ENCODE results near the gene NFATC1. TPM values are rescaled to one million over a fixed set of nuclear protein-coding genes. Genes with fewer than 3 reads are reported as not detected.

Gene NFATC1
- polyA plus RNA-seq, 3 donors: 4.6 to 7.0 (median 5.2) TPM

GRCh38 chr18:79449551-79450288, 54.0 kb downstream of the NFATC1 start:
- DNase-seq (ENCODE audit: extremely low read depth in 1 of 11, low read depth in 9 of 11, low spot score in 4 of 11): no peak

- DNase-seq (ENCODE audit: extremely low read depth in 1 of 11, low read depth in 9 of 11, low spot score in 4 of 11): no peak
These were observed 54.8 kb downstream of the NFATC1 start for GRCh38 chr18:79450289-79451080.

- no peak for DNase-seq (ENCODE audit: extremely low read depth in 1 of 11, low read depth in 9 of 11, low spot score in 4 of 11)
These were observed 55.8 kb downstream of the NFATC1 start for GRCh38 chr18:79451237-79452125.

- no peak for DNase-seq (ENCODE audit: extremely low read depth in 1 of 11, low read depth in 9 of 11, low spot score in 4 of 11)
These were observed 56.7 kb downstream of the NFATC1 start for GRCh38 chr18:79452190-79452990.

GRCh38 chr18:79452991-79453645, 57.4 kb downstream of the NFATC1 start:
- no peak for DNase-seq (ENCODE audit: extremely low read depth in 1 of 11, low read depth in 9 of 11, low spot score in 4 of 11)

- DNase-seq (ENCODE audit: extremely low read depth in 1 of 11, low read depth in 9 of 11, low spot score in 4 of 11): no peak
These were observed 58.3 kb downstream of the NFATC1 start for GRCh38 chr18:79453816-79454735.

- no peak for DNase-seq (ENCODE audit: extremely low read depth in 1 of 11, low read depth in 9 of 11, low spot score in 4 of 11)
These were observed 59.5 kb downstream of the NFATC1 start for GRCh38 chr18:79455261-79455660.

- no peak for DNase-seq (ENCODE audit: extremely low read depth in 1 of 11, low read depth in 9 of 11, low spot score in 4 of 11)
These were observed 60.6 kb downstream of the NFATC1 start for GRCh38 chr18:79456105-79456980.

- DNase-seq (ENCODE audit: extremely low read depth in 1 of 11, low read depth in 9 of 11, low spot score in 4 of 11): no peak
These were observed 61.5 kb downstream of the NFATC1 start for GRCh38 chr18:79457239-79457638.

GRCh38 chr18:79457652-79458051, 61.9 kb downstream of the NFATC1 start:
- DNase-seq (ENCODE audit: extremely low read depth in 1 of 11, low read depth in 9 of 11, low spot score in 4 of 11): no peak

GRCh38 chr18:79458131-79458838, 62.6 kb downstream of the NFATC1 start:
- DNase-seq (ENCODE audit: extremely low read depth in 1 of 11, low read depth in 9 of 11, low spot score in 4 of 11): no peak

GRCh38 chr18:79458917-79459803, 63.4 kb downstream of the NFATC1 start:
- DNase-seq (ENCODE audit: extremely low read depth in 1 of 11, low read depth in 9 of 11, low spot score in 4 of 11): no peak

- DNase-seq (ENCODE audit: extremely low read depth in 1 of 11, low read depth in 9 of 11, low spot score in 4 of 11): no peak
These were observed 64.3 kb downstream of the NFATC1 start for GRCh38 chr18:79459946-79460480.

GRCh38 chr18:79460481-79461300, 65.0 kb downstream of the NFATC1 start:
- no peak for DNase-seq (ENCODE audit: extremely low read depth in 1 of 11, low read depth in 9 of 11, low spot score in 4 of 11)

Data from renal cortex interstitium (tissue), 11 donors.